Esophagus muscularis mucosa (tissue), 3 donors: ENCODE results near the gene SIK2.

Source experiments
- CTCF ChIP-seq, 3 experiments: fragments of 200-600 bp in 2 of 3; fragments of 450-650 bp in 1 of 3; sonication (generic) in 2 of 3; IDR thresholded peaks; one replicate each; pipeline ENCODE4 v1.5.1; 2017 to 2019; ENCODE audit warnings: antibody characterized with exemption in 3 of 3, mild to moderate bottlenecking in 2 of 3, moderate library complexity in 1 of 3
- POLR2A ChIP-seq: fragments of 450-650 bp; IDR thresholded peaks from one replicate; pipeline ENCODE4 v1.6.1; 2017; ENCODE audit warnings: antibody characterized with exemption, moderate library complexity, mild to moderate bottlenecking, low read depth
- POLR2AphosphoS5 ChIP-seq, 2 donors: sonication (generic); formaldehyde crosslinking; IDR thresholded peaks; one replicate each; pipeline ENCODE4 v1.6.1; 2017; ENCODE audit warnings: antibody characterized with exemption in 2 of 2

- TF ChIP-seq POLR2A, result no peak
- no peak for TF ChIP-seq CTCF (IDR thresholded peaks at IDR 0.05)
- no peak for TF ChIP-seq POLR2AphosphoS5 (IDR thresholded peaks at IDR 0.05)
Observed at GRCh38 chr11:111676878-111677585, 74.8 kb downstream of the SIK2 start.
